ENCODE data around the gene FFAR2. TPM values are rescaled to one million over a fixed set of nuclear protein-coding genes. Genes with fewer than 3 reads are reported as not detected.

The FFAR2 gene
- total RNA-seq, 1 experiment from 2014 or later = not detected

- ATAC-seq = no peak
- Histone ChIP-seq H3K27me3 (ENCODE audit: low read length) (no peaks in the 10 kb centered on the region), H3K9ac (ENCODE audit: low read length) (no peak overlapping the region), H3K4me1 (ENCODE audit: insufficient read depth, low read length) (no peaks in the 10 kb centered on the region), H3K79me2 (ENCODE audit: low read length) (no peaks in the 10 kb centered on the region), H3K27ac (ENCODE audit: low read length) (no peak overlapping the region), H3F3A (ENCODE audit: low read length, unreplicated experiment) (no peaks in the 10 kb centered on the region), H3K9me2 (replicated peaks; ENCODE audit: low read length) (no peaks in the 10 kb centered on the region), H3K4me2 (ENCODE audit: low read length) (no peak overlapping the region), H2AFZ (ENCODE audit: low read length) (no peak overlapping the region), H3K9me3 (ENCODE audit: low read length) (no peaks in the 10 kb centered on the region), H3K36me3 (ENCODE audit: low read depth, low read length) (no peaks in the 10 kb centered on the region), H4K20me1 (ENCODE audit: low read length) (no peaks in the 10 kb centered on the region), H3K4me3 (ENCODE audit: low read length) (no peak overlapping the region)
- CTCF ChIA-PET = no interaction called here
- no peak for TF ChIP-seq EZH2 (IDR thresholded peaks at IDR 0.05; ENCODE audit: low read length, unreplicated experiment)
- TF ChIP-seq, protein P1, sequence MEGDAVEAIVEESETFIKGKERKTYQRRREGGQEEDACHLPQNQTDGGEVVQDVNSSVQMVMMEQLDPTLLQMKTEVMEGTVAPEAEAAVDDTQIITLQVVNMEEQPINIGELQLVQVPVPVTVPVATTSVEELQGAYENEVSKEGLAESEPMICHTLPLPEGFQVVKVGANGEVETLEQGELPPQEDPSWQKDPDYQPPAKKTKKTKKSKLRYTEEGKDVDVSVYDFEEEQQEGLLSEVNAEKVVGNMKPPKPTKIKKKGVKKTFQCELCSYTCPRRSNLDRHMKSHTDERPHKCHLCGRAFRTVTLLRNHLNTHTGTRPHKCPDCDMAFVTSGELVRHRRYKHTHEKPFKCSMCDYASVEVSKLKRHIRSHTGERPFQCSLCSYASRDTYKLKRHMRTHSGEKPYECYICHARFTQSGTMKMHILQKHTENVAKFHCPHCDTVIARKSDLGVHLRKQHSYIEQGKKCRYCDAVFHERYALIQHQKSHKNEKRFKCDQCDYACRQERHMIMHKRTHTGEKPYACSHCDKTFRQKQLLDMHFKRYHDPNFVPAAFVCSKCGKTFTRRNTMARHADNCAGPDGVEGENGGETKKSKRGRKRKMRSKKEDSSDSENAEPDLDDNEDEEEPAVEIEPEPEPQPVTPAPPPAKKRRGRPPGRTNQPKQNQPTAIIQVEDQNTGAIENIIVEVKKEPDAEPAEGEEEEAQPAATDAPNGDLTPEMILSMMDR (conservative IDR thresholded peaks at IDR 0.05; ENCODE audit: low read depth, low read length) = no peak
- no peak for TF ChIP-seq EZH2phosphoT487 (IDR thresholded peaks at IDR 0.05; ENCODE audit: borderline replicate concordance, low read length)
- intact Hi-C loops (cut with micrococcal nuclease) = no loop called here
- POLR2A ChIA-PET (ENCODE audit: unreplicated experiment) = no interaction called here
- BruUV-seq (replicated peaks) = no TSS peak
- no peak for DNase-seq
Observed at GRCh38 chr19:35484252-35485036, 36.4 kb downstream of the FFAR2 start.

- no peak overlapping the region for H3K4me3 ChIP-seq (ENCODE audit: low read length)
- intact Hi-C loops (cut with micrococcal nuclease) = no loop called here
- ChIA-PET POLR2A (ENCODE audit: unreplicated experiment) (no interaction called here), CTCF (no interaction called here)
- H3K27ac ChIP-seq (ENCODE audit: low read length) = no peak overlapping the region
- H3K4me1 ChIP-seq (ENCODE audit: insufficient read depth, low read length) = no peaks in the 10 kb centered on the region
- no peaks in the 10 kb centered on the region for H3K79me2 ChIP-seq (ENCODE audit: low read length)
- no peak overlapping the region for H3K9ac ChIP-seq (ENCODE audit: low read length)
- no TSS peak for BruUV-seq (replicated peaks)
- H3K27me3 ChIP-seq (ENCODE audit: low read length) = no peaks in the 10 kb centered on the region
- no peak overlapping the region for H3K4me2 ChIP-seq (ENCODE audit: low read length)
- DNase-seq (no peak), ATAC-seq (no peak)
- TF ChIP-seq EZH2 (IDR thresholded peaks at IDR 0.05; ENCODE audit: low read length, unreplicated experiment) = no peak
- no peak for TF ChIP-seq EZH2phosphoT487 (IDR thresholded peaks at IDR 0.05; ENCODE audit: borderline replicate concordance, low read length)
- TF ChIP-seq, protein P1 (conservative IDR thresholded peaks at IDR 0.05; ENCODE audit: low read depth, low read length) = no peak
- H3K36me3 ChIP-seq (ENCODE audit: low read depth, low read length) = no peaks in the 10 kb centered on the region
- H3K9me3 ChIP-seq (ENCODE audit: low read length) = no peaks in the 10 kb centered on the region
- no peak overlapping the region for H2AFZ ChIP-seq (ENCODE audit: low read length)
- H3K9me2 ChIP-seq (replicated peaks; ENCODE audit: low read length) = no peaks in the 10 kb centered on the region
- no peaks in the 10 kb centered on the region for H4K20me1 ChIP-seq (ENCODE audit: low read length)
- H3F3A ChIP-seq (ENCODE audit: low read length, unreplicated experiment) = no peaks in the 10 kb centered on the region
Observed at GRCh38 chr19:35486268-35486708, 38.2 kb downstream of the FFAR2 start.

GRCh38 chr19:35487656-35488182 lies 39.7 kb downstream of the FFAR2 start:
- Histone ChIP-seq H3K79me2 (ENCODE audit: low read length) (no peaks in the 10 kb centered on the region), H3K9me2 (replicated peaks; ENCODE audit: low read length) (no peaks in the 10 kb centered on the region), H3K9me3 (ENCODE audit: low read length) (no peaks in the 10 kb centered on the region), H3K27me3 (ENCODE audit: low read length) (no peaks in the 10 kb centered on the region), H3K9ac (ENCODE audit: low read length) (no peak overlapping the region), H3K4me3 (ENCODE audit: low read length) (no peak overlapping the region), H4K20me1 (ENCODE audit: low read length) (no peaks in the 10 kb centered on the region), H2AFZ (ENCODE audit: low read length) (no peak overlapping the region), H3K4me1 (ENCODE audit: insufficient read depth, low read length) (no peaks in the 10 kb centered on the region), H3K27ac (ENCODE audit: low read length) (no peak overlapping the region), H3K4me2 (ENCODE audit: low read length) (no peak overlapping the region), H3F3A (ENCODE audit: low read length, unreplicated experiment) (no peaks in the 10 kb centered on the region), H3K36me3 (ENCODE audit: low read depth, low read length) (no peaks in the 10 kb centered on the region)
- CTCF ChIA-PET = no interaction called here
- DNase-seq (no peak), ATAC-seq (no peak)
- TF ChIP-seq, protein P1 (conservative IDR thresholded peaks at IDR 0.05; ENCODE audit: low read depth, low read length) = no peak
- TF ChIP-seq EZH2phosphoT487 (IDR thresholded peaks at IDR 0.05; ENCODE audit: borderline replicate concordance, low read length) (no peak), EZH2 (IDR thresholded peaks at IDR 0.05; ENCODE audit: low read length, unreplicated experiment) (no peak)
- POLR2A ChIA-PET (ENCODE audit: unreplicated experiment) = no interaction called here
- BruUV-seq (replicated peaks) = no TSS peak
- intact Hi-C loops (cut with micrococcal nuclease) = no loop called here

Measured in PC-3 (cell line).